DMS153 treated with DMSO at 0.1 percent for 48 hours (cell line): ENCODE results near the gene CFD.
"Not testable (repeated sequence)": the region's sequence is repeated elsewhere in the genome, so short reads cannot be mapped to it uniquely, and the experiment has no call there.

ENCODE experiments used
- DNase-seq: peaks from one replicate; lab custom pipeline; 2025; ENCODE audit not compliant: unreplicated experiment; lab: John Stamatoyannopoulos, UW

CFD gene

GRCh38 chr19:858868-859843 is at the start of gene CFD:
CFD (plus strand) TSS chr19:859664; CDS start chr19:859690, 26 bp downstream.
- no peak for DNase-seq

GRCh38 chr19:810077-810855 is 49.2 kb upstream of the CFD start:
- DNase-seq = no peak

DNA sequence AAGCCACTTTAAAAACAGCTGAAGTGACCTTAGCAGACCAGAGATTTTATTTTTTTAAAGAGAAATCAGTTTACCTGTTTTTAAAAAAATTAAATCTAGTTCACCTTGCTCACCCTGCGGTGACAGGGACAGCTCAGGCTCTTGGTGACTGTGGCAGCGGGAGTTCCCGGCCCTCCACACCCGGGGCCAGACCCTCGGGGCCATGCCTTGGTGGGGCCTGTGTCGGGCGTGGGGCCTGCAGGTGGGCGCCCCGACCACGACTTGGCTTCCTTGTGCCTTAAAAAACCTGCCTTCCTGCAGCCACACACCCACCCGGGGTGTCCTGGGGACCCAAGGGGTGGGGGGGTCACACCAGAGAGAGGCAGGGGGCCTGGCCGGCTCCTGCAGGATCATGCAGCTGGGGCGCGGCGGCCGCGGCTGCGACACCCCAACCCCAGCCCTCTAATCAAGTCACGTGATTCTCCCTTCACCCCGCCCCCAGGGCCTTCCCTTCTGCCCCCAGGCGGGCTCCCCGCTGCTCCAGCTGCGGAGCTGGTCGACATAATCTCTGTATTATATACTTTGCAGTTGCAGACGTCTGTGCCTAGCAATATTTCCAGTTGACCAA is 48.5 kb upstream of the CFD start:
- no peak for DNase-seq

- no peak for DNase-seq
Observed at GRCh38 chr19:811506-812048, 47.9 kb upstream of the CFD start.

GRCh38 chr19:812049-812746 is 47.3 kb upstream of the CFD start:
- DNase-seq = no peak

GRCh38 chr19:812747-813218 is 46.7 kb upstream of the CFD start:
- DNase-seq = no peak

DNA sequence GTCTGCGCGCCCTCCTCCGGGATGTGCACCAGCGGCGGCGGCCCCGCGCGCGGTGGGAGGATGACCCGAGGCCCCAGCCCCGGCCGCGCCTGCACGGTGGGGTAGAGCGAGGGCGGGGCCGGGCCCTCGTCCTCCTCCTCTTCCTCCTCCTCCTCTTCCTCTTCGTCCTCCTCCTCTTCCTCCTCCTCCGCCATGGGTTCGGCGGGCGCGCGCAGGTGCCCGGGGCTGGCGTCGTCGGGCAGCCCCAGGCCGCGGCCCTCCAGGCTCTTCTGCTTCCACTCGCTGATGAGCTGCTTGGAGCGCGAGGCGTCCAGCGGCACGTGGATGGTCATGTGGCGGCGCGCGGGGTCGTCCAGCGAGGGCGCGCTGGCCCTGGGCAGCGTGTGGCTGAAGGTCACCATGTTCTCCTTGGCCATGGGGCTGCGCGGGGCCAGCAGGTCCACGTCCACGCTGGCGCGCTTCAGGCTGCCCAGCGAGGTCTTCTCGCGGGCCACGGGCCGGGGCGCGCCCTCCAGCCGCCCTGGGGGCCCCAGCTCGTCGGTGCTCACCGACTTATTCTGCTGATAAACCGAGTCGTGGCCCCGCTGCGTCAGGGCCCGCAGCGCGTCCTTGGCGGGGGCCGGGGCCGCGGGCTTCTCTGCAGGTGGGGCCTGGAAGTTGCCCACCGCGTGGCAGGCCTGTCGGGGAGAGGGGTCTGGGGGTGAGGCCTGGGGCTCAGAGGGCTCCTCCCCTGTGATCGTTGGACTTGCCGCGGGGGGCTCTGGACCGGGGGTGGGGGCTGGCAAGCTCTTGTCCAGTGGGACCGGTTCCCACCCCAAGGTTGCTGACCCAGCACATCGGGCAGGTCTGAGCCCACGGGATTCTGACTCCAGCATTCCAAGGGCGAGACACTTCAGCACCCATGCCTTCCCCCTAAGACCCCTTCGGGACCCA is 46.0 kb upstream of the CFD start:
- DNase-seq = no peak

DNA sequence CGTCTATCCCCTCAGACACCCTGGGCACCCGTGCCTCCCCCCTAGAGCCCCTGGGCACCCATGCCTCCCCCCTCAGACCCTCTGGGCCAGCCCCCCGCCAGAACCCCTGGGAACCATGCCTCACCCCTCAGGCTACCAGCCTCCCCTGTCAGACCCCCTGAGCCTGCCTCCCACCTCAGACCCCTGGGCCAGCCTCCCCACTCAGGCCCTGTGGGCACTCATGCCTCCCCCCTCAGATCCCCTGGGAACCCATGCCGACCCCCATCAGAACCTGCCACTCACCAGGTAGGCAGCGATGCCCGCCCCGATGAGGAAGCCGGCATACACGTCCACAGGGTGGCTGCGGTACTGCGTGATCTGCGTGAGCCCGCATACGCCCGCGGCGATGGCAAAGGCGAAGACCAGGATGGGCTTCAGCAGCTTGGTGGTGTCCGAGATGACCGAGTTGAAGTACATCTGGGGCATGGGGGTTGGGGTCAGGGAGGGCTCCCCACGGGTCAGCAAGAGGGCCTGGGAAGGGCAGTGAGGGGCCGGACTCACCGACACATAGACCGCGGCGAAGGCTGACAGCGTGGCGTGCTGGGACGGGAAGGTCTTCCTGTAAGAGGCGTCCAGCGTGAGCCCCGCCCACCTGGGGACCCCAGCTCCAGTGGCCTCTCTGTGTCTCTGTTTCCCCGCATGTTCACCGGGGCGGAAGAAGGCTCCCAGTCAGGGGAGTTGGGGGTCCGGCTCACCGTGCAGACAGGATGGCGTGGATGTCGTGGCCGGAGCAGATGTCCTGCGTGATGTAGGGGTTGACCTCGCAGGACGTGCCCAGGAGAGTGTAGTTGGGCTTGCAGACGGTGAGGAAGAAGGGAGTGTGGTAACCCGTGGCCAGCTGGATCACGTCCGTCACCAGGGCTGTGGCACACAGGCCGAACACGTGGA is 45.0 kb upstream of the CFD start:
- no peak for DNase-seq

DNA sequence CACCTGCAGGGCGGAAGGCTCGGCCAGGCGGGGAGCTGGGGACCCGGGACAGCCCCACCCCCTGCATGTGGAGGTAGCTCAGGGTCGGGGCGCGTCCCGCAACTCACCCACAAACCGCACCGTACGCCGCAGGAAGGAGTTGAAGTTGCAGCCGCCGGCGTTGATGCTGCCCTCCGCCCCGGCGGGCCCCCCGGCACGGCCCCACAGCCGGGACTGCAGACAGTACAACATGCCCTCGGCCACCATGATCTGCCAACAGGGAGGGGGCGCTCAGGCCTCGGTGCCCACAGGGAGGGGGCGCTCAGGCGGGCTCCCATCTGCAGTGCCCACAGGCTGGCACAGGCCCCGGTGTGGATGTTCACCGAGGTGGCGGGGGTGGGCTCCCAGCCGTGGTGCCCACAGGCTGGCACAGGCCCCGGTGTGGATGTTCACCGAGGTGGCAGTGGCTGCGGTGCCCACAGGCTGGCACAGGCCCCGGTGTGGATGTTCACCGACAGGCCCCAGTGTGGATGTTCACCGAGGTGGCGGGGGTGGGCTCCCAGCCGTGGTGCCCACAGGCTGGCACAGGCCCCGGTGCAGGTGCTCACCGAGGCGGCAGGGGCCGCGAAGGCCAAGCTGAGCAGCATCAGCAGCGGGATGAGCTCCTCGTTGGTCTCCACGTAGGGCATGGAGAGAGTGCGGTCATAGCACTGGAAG is 44.2 kb upstream of the CFD start:
- no peak for DNase-seq

GRCh38 chr19:815775-816499 is 43.5 kb upstream of the CFD start:
- DNase-seq = no peak

GRCh38 chr19:816500-816857 is 43.0 kb upstream of the CFD start:
- no peak for DNase-seq

DNA sequence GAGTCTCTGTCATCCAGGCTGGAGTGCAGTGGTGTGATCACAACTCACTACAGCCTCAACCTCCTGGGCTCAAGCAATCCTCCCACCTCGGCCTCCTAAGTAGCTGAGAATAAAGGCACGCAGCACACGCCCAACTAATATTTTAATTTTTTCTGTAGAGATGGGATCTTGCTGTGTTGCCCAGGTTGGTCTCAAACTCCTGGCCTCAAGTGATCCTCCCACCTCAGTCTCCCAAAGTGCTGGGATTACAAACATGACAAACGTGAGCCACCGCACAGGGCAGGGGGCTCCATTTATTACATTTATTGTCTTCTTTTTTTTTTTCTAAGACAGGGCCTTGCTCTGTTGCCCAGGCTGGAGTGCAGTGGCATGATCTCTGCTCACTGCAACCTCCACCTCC is 39.3 kb upstream of the CFD start:
- DNase-seq = not testable (repeated sequence)

DNA sequence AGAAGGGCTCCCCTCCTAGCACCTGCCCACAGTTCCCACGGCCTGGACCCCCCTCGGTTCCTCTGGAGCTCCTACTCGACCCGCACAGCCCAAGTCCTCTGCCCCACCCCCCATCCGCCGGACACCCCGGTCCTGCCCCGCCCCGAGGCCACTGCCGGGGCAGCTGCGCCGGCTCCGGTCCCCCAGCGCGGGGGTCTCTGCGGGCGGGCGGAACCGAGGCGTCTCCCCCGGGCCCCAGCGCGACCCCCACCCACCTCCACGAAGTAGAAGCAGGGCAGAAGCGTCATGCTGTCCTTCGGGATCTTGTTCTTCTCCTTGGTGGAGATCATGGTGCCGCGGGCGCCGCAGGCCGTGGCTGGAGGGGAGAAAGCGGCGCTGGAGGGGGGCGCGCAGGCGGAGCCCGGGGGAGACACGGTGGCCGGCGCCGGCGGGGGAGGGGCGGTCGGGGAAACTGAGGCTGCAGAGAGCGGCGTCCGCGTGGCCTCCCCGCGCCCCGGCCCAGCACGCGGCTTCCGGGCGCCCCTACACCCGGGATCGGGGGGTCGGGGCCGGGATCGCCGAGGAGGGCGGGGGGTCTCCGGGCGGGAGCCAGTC is 38.1 kb upstream of the CFD start:
- DNase-seq = no peak

GRCh38 chr19:821825-822503 is 37.5 kb upstream of the CFD start, which contains the start of gene PLPPR3:
PLPPR3 (minus strand) TSS chr19:821955; CDS start chr19:821559, 396 bp downstream.
- DNase-seq = no peak

GRCh38 chr19:823565-824121 is 35.8 kb upstream of the CFD start:
- DNase-seq = no peak

DNA sequence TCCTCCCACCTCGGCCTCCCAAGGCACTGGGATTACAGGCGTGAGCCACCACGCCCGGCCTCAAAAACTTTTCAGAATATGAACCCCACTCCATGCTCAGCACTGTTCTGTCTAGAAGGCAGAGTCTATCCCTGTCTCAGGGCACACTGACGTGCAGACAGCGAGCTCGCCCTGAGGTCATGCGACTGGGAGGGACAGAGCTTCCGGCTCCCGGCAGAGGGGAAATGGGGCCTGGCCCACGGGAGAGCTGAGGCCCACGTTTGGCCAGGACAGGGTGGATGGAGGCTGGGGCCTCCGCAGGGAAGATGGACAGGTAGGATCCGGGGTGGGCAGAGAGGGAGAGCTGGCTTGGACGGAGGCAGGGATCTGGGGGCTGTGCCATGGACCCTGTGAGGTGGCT is 34.6 kb upstream of the CFD start:
- DNase-seq = no peak
